Measurements from ENCODE around the gene TYRO3. TPM values are rescaled to one million over a fixed set of nuclear protein-coding genes. Genes with fewer than 3 reads are reported as not detected.

The TYRO3 gene
- total and polyA plus RNA-seq, 2 experiments from 2014 or later: 5.2 to 7.9 TPM

GRCh38 chr15:41559239-41559782 lies 299 bp downstream of the TYRO3 start:
- peak overlapping the region; percentile 80 for H3K4me2 ChIP-seq (ENCODE audit: unreplicated experiment)
- H3K4me1 ChIP-seq (ENCODE audit: insufficient read depth): peaks cover 12% of the 10 kb centered on the region; the same call in 1 of the 2 replicates
- H3K9me2 ChIP-seq (ENCODE audit: insufficient read depth): no peaks in the 10 kb centered on the region
- DNase-seq: peak; percentile 25
- no peaks in the 10 kb centered on the region for H3K9me3 ChIP-seq (ENCODE audit: low read depth)
- H2AFZ ChIP-seq: peak overlapping the region; percentile 77
- no peaks in the 10 kb centered on the region for H3K27me3 ChIP-seq (replicated peaks; ENCODE audit: insufficient read depth)
- no peaks in the 10 kb centered on the region for H3K36me3 ChIP-seq (ENCODE audit: low read depth)
- TF ChIP-seq EZH2phosphoT487 (IDR thresholded peaks at IDR 0.05; ENCODE audit: insufficient read depth, low read depth) (no peak), EZH2 (IDR thresholded peaks at IDR 0.05; ENCODE audit: insufficient read depth, poor library complexity, severe bottlenecking) (no peak)
- 1 to 2% methylated on average over 35 to 40 of the region's 60 CpGs for WGBS, 2 experiments (ENCODE audit: low coverage in 1 of 2, low lambda C conversion rate in 2 of 2, missing lambda C conversion rate in 2 of 2)
- H3K9ac ChIP-seq: peak overlapping the region; percentile 69
- H4K20me1 ChIP-seq (ENCODE audit: insufficient read depth): no peaks in the 10 kb centered on the region
- in situ Hi-C loops (cut with MboI): no loop called here
- peaks cover 13% of the 10 kb centered on the region for H3F3A ChIP-seq (ENCODE audit: insufficient read depth)
- no peaks in the 10 kb centered on the region for H3K79me2 ChIP-seq (ENCODE audit: insufficient read depth)
- peak overlapping the region; percentile 77 for H3K4me3 ChIP-seq
- H3K27ac ChIP-seq: no peak overlapping the region

- in situ Hi-C loops (cut with MboI): no loop called here
- DNase-seq: no peak
- Histone ChIP-seq H2AFZ (no peak overlapping the region), H3K79me2 (ENCODE audit: insufficient read depth) (no peaks in the 10 kb centered on the region), H3K4me2 (ENCODE audit: unreplicated experiment) (no peak overlapping the region), H3F3A (ENCODE audit: insufficient read depth) (peaks cover 13% of the 10 kb centered on the region), H3K9me2 (ENCODE audit: insufficient read depth) (no peaks in the 10 kb centered on the region), H3K9me3 (ENCODE audit: low read depth) (no peaks in the 10 kb centered on the region), H3K4me1 (ENCODE audit: insufficient read depth) (peaks cover 12% of the 10 kb centered on the region; the same call in 1 of the 2 replicates), H4K20me1 (ENCODE audit: insufficient read depth) (no peaks in the 10 kb centered on the region), H3K27me3 (replicated peaks; ENCODE audit: insufficient read depth) (no peaks in the 10 kb centered on the region), H3K36me3 (ENCODE audit: low read depth) (no peaks in the 10 kb centered on the region), H3K4me3 (no peak overlapping the region), H3K27ac (no peak overlapping the region), H3K9ac (no peak overlapping the region)
- TF ChIP-seq EZH2phosphoT487 (IDR thresholded peaks at IDR 0.05; ENCODE audit: insufficient read depth, low read depth) (no peak), EZH2 (IDR thresholded peaks at IDR 0.05; ENCODE audit: insufficient read depth, poor library complexity, severe bottlenecking) (no peak)
- WGBS, 2 experiments (ENCODE audit: low coverage in 1 of 2, low lambda C conversion rate in 2 of 2, missing lambda C conversion rate in 2 of 2): 77 to 86% methylated on average over 2 of the region's 2 CpGs
Measured at GRCh38 chr15:41560572-41560874, 1.5 kb downstream of the TYRO3 start.

GRCh38 chr15:41561104-41561776 lies 2.2 kb downstream of the TYRO3 start:
- no peak overlapping the region for H2AFZ ChIP-seq
- in situ Hi-C loops (cut with MboI): no loop called here

GRCh38 chr15:41561777-41562145 lies 2.7 kb downstream of the TYRO3 start:
- H4K20me1 ChIP-seq (ENCODE audit: insufficient read depth): no peaks in the 10 kb centered on the region
- 53 to 60% methylated on average over 3 of the region's 3 CpGs for WGBS, 2 experiments (ENCODE audit: low coverage in 1 of 2, low lambda C conversion rate in 2 of 2, missing lambda C conversion rate in 2 of 2)
- in situ Hi-C loops (cut with MboI): no loop called here
- no peaks in the 10 kb centered on the region for H3K79me2 ChIP-seq (ENCODE audit: insufficient read depth)
- H3K27me3 ChIP-seq (replicated peaks; ENCODE audit: insufficient read depth): no peaks in the 10 kb centered on the region
- H3K9ac ChIP-seq: no peak overlapping the region
- H3K4me2 ChIP-seq (ENCODE audit: unreplicated experiment): no peak overlapping the region
- H3K27ac ChIP-seq: no peak overlapping the region
- peaks cover 12% of the 10 kb centered on the region; the same call in 1 of the 2 replicates for H3K4me1 ChIP-seq (ENCODE audit: insufficient read depth)
- DNase-seq: peak; percentile 23
- TF ChIP-seq EZH2 (IDR thresholded peaks at IDR 0.05; ENCODE audit: insufficient read depth, poor library complexity, severe bottlenecking) (no peak), EZH2phosphoT487 (IDR thresholded peaks at IDR 0.05; ENCODE audit: insufficient read depth, low read depth) (no peak)
- H3K36me3 ChIP-seq (ENCODE audit: low read depth): no peaks in the 10 kb centered on the region
- no peaks in the 10 kb centered on the region for H3K9me2 ChIP-seq (ENCODE audit: insufficient read depth)
- peaks cover 13% of the 10 kb centered on the region for H3F3A ChIP-seq (ENCODE audit: insufficient read depth)
- no peak overlapping the region for H3K4me3 ChIP-seq
- H2AFZ ChIP-seq: no peak overlapping the region
- H3K9me3 ChIP-seq (ENCODE audit: low read depth): no peaks in the 10 kb centered on the region

More at GRCh38 chr15:41561104-41561776, 2.2 kb downstream of the TYRO3 start:
- WGBS, 2 experiments (ENCODE audit: low coverage in 1 of 2, low lambda C conversion rate in 2 of 2, missing lambda C conversion rate in 2 of 2): 94 to 95% methylated on average over 14 to 16 of the region's 16 CpGs
- Histone ChIP-seq H3K36me3 (ENCODE audit: low read depth) (no peaks in the 10 kb centered on the region), H3K27ac (no peak overlapping the region), H3K9ac (no peak overlapping the region), H3K4me1 (ENCODE audit: insufficient read depth) (peaks cover 12% of the 10 kb centered on the region; the same call in 1 of the 2 replicates), H3K9me3 (ENCODE audit: low read depth) (no peaks in the 10 kb centered on the region), H3K27me3 (replicated peaks; ENCODE audit: insufficient read depth) (no peaks in the 10 kb centered on the region), H3K79me2 (ENCODE audit: insufficient read depth) (no peaks in the 10 kb centered on the region), H4K20me1 (ENCODE audit: insufficient read depth) (no peaks in the 10 kb centered on the region), H3K4me2 (ENCODE audit: unreplicated experiment) (no peak overlapping the region), H3F3A (ENCODE audit: insufficient read depth) (peaks cover 13% of the 10 kb centered on the region), H3K9me2 (ENCODE audit: insufficient read depth) (no peaks in the 10 kb centered on the region), H3K4me3 (no peak overlapping the region)
- DNase-seq: no peak
- TF ChIP-seq EZH2 (IDR thresholded peaks at IDR 0.05; ENCODE audit: insufficient read depth, poor library complexity, severe bottlenecking) (no peak), EZH2phosphoT487 (IDR thresholded peaks at IDR 0.05; ENCODE audit: insufficient read depth, low read depth) (no peak)
